ENCODE results near the gene PLPP4.

Gene PLPP4

DNA sequence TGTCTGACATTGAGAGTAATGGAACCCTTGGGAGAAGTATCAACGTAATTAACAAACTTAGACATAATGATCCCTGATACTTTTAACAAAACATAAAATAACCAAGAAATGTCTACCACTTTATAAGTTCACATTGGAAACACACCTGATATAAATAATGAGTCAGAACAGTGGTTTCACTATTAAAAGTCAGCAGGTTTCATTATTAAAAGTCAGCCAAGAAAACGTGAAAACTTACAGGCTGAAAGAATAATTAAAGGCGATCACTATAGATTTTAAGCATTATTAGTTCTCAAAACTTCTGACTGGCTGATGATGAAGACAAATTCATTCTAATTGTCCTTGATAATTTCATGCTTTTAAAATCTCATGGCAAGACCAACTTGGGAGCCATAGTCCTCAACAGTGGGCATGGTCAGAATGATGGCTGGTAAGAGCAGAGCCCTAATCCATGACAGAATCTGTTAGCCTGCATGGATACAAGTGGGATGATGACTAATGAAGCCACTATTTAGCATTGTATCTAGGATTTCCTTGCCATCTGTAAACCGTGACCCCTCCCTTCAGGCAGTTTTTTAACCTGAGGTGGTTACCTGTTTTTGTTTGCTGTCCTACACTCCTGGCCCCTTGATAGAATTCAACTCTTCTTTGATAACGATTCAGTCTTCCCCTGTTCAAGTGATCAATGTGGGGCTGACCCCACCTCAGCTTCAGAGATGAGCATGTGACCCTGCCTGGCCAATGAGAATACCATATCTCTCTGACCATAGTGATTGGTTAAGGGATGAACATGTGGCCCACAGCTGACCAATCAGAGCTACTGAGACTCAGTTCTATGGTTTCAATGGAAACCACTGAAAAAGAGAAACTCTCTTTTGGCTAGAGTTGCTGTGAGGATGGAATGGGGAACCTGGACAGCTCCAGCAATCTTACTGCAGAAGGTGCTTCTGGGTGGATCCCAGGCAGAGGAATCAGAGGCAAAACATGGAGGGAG is 151.0 kb downstream of the PLPP4 start:
- DNase-seq (ENCODE audit: low read depth in 2 of 2): no peak

DNA sequence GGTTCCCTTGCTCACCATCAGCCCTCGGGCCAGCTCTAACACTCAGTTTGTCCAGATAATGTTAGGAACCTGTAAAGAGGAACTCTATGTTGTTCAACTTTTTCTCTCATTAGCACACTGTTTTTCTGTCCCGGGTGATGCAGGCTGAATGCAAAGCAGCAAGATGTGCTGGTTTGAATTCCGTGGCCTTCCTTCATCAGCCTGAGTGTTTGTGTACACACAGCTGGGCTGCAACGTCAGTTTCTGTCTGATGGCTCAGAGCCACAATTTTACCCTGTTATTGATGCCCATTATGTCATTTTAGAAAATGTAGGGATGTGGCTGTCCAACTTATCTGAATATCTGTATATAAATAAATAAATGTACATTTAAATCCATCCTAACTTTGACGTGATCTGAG is 152.0 kb downstream of the PLPP4 start:
- DNase-seq (ENCODE audit: low read depth in 2 of 2): no peak

DNA sequence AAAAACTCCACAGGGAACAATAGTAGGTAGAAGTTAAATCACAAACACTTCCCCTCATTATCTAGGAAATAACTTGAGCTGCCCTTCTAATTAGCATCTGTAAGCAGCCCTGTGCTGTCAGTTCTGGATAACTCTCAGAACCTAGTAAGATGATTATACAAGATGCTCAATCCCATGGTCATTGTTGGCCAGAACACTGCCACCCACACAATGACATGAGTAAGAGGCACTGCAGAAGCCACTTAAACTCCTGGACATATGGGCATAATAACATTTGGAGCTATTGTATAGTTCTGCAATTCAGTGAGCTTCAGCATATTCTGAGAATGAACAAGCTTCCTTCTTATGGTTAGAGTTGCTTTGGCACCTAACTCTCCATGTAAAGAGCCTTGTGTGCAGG is 153.8 kb downstream of the PLPP4 start:
- no peak for DNase-seq (ENCODE audit: low read depth in 2 of 2)

DNA sequence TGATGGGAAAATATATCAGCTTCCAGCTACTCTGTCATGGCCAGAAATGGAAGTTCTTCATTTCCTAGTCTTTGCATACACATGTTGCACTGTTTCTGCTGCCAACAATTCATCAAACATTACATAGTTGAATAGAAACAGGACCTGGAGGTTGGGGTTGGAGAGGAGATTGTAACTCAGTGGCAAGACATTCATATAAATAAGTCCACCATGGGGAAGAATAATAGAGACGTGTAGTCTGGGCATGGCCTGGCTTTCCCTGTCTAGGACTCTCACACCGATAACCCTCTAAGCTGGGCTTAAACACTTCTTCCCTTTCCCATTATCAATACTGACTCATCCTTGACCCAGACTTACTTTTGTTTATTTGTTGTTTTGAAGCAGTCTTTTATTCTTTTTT is 155.7 kb downstream of the PLPP4 start:
- DNase-seq (ENCODE audit: low read depth in 2 of 2): no peak

DNA sequence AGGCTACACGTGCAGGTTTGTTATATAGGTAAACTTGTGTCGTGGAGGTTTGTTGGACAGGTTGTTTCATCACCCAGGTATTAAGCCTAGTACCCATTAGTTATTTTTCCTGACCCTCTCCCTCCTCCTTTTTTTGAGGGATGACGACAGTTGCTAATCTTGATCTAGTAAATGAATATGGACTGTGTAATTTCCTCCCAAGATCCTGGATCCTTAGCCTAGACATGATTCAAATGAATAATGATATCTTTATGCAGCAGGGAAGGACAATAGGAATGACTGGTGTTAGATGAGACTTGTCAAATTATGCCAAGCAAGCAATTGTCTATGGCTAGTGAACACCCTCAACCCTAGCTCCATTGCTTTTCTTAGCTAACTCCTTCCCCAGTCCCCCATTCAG is 156.2 kb downstream of the PLPP4 start:
- no peak for DNase-seq (ENCODE audit: low read depth in 2 of 2)

DNA sequence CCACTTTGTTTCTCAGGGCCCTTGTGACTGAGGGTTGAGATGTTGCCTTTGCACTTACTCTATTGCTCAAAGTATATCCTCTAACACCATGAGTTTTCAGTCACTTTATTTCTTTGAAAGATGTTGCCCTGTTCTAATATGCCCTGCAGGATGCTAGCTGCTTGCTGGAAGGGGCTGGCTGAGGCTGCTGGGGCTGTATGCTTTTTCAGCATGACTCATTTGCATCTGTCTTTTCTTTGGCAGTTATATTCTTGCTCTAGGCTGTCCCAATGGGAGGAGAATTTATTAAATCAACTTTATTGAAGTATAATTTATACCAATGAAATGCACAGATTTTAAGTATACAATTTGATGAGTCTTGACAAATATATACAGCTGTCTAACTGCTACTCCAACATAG is 157.7 kb downstream of the PLPP4 start:
- DNase-seq (ENCODE audit: low read depth in 2 of 2): no peak

DNA sequence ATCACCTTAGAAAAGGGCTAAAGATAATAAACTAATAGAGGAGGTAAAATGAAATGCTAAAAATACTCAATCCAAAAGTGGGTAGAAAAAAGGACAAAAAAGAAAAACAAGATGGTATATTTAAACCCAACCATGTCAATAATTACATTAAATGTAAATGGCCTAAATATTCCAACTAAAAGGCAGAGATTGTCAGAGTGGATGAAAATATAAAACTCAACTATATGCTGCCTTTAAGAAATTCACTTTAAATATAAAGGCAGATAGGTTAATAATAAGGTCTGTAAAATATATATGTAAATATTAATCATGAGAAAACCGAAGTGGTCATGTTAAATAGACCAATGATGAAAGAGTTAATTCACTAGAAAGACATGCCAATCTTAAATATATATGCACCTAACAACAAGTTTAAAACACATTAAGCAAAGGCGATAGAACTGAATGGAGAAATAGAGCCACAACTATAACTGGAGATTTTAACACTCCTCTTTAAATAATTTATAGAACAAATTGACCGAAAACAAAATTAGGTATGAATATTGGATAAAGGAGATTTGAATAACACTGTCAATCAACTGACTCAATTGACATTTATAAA is 159.4 kb downstream of the PLPP4 start:
- no peak for DNase-seq (ENCODE audit: low read depth in 2 of 2)

DNA sequence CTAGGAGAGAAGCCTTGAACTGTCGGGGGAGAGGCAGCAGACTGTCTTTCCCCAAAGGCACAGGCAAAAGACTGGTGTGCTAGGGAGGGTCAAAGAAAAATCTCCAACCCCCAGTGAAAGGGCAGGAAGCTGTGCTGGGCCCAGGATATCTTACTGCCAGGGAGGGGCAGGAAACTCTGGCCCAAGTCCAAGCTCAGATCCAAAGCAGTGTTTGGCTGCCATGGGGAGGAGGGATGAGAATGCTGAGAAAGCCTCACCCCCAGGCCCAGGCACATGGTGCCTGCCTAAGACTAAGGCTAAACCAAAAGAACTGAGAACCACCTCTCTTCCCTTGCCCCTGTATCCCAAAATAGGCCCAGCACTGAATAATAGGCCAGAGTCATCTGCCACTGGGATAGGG is 171.2 kb downstream of the PLPP4 start:
- no peak for DNase-seq (ENCODE audit: low read depth in 2 of 2)

DNA sequence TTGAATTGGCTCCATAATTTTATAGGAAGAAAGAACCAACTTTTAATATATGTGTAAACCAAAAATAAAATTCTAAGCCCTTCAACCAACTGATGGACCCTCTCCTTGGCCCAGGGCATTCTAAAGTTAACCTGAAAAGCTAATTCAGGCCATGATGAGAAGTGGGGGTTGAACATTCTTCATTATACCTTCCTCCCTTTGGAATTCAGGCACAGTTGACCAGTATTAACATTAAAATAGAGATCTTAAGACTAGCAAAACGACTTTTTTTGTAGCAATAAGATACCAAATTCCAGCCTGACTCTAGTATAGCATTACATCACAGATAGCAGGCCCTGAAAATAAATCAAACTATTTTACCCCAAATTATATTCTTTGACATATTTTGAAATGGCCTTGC is 173.2 kb downstream of the PLPP4 start:
- no peak for DNase-seq (ENCODE audit: low read depth in 2 of 2)

DNA sequence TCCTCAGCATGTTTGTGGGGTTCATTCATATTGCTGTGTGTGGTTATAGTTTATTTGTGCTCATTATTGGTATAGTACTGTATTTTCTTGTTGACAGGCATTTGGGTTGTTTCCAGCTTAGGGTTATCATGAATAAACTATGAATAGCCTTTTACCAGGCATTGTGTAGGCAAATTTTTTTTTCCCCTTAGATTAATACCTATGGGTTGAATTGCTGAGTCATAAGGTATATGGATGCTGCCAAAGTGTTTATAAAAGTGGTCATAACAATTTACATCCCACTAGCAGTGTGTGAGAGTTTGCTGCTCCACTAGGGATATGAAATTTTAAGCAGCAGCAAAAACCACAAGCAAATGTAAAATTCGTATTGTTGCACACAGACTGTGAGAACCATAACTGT is 175.0 kb downstream of the PLPP4 start:
- no peak for DNase-seq (ENCODE audit: low read depth in 2 of 2)

DNA sequence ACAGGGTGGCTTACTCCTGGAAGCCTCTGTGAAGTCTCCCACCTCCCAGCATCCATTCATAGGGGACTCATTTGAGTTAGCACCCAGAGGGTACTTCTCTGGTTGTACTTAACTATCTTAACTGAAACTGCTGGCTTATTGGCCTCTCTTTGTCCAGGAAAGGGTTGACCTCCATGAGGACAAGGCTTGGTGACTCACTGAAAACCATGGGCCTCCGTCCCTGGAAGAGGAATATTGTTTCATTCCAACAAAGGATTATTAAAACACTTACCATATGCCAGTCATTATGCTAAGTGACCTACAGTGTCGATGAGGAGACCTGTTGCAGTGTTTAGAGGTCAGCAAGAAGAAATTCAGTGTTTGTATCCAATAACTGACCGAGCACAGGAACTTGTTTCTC is 175.9 kb downstream of the PLPP4 start:
- no peak for DNase-seq (ENCODE audit: low read depth in 2 of 2)

DNA sequence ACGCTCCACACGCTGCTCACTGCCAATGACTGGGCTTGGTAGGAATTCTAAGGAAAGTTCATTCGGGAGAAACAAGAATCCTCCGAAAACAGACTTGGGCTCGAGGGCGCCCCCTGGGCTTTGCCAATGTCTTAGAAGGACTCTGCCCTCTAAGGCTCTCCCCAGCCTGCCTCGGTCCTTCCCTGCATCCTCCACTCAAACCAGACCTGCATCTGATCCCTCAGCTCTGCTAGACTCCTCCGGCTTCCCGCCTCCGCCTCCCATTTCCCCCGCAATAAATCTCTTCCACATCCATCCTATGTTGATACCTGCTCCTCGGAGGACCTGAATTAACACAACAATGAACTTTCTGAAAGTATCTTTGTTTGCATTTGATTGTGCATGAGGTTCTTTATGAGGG is 177.6 kb downstream of the PLPP4 start:
- no peak for DNase-seq (ENCODE audit: low read depth in 2 of 2)

Measured in stimulated activated CD4-positive, alpha-beta T cell treated with anti-CD3 and anti-CD28 coated beads, Interleukin-12 subunit alpha, Interleukin-12 subunit beta, amount 100 ng/mL, for 24 hours (primary cell).